Cerebellar cortex (tissue), 1 donor: Measurements from ENCODE around the gene GSTK1.
"Not testable (repeated sequence)": the region's sequence is repeated elsewhere in the genome, so short reads cannot be mapped to it uniquely, and the experiment has no call there.

Experiments
- DNase-seq: peaks from one replicate; pipeline ENCODE4 v3.0.0-alpha.2; 2015; ENCODE audit warnings: low spot score

Gene GSTK1

DNA sequence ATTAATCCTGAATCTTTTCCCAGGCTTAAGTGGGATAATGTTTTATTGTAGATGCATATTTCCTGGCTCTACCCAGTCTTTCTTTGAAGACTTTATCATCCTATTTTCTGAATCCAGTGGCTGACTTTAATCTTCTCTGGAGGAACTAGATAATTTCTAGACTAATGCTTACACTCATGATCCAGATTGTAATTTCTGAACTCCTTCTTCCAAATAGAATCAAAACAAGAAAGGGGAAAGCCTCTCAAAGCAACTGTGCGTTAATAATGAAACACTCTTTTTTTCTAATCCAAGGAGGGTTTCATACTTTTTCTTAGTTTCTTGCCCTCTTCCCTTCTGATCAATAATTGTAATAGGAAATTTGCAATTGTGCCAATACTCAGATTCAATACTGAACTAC is 8.0 kb downstream of the GSTK1 start:
- DNase-seq: no peak

DNA sequence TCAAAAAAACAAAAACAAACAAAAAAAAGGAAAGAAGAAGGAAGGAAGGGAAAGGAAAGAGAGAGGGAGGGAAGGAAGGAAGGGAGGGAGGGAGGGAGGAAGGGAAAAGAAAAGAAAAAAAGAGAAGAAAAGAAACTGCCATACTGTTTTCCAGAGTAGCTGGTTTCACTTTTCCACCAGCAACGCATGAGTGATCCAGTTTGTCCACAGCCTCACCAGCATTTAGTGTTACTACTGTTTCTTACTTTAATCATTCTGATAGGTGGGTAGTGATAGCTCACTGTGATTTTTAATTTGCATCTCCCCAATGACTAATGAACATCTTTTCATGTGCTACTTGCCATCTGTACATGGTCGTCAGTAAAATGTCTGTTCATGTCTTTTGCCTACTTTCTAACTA is 9.6 kb downstream of the GSTK1 start:
- DNase-seq: no peak

DNA sequence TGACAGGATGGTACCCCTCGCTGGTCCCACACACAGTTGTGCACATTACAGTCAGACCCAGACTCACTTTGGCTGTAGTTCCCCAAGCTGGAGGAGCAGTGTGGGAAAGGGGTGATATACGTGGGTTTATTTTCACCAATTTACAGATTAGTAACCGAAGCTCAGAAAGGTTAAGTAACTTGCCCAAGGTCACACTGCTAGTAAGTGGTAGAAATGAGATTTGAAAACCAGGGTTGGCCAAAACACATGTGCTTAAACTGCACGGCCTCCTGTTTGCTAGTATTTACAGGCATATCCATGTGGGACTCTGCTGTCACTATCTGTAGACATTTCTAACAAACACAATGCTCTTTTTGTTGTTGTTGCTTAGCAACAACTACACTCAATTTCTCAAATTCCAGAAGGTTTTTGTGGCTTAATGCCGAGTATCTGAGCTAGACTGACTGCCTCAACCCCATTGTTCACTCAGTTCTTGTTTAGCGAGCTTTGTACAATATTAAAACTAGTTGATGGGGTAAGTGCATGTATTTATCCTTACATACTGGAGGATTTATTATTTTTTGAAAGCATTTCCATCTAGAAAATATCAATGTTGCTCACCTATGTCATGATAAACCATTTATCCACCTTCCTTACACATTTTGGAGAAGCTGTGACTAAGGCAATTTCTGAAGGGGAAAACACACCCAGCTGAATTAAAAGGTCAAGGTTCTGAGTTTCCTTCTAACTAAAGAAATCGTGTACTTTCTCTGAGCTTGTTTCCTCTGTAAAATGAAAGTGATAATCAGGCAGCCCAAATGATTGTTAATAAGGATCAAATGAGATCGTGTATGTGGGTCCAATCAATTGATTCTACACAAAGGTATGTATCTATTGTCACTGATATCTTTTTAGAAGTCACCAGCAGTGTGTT is 16.2 kb downstream of the GSTK1 start:
- DNase-seq: no peak

DNA sequence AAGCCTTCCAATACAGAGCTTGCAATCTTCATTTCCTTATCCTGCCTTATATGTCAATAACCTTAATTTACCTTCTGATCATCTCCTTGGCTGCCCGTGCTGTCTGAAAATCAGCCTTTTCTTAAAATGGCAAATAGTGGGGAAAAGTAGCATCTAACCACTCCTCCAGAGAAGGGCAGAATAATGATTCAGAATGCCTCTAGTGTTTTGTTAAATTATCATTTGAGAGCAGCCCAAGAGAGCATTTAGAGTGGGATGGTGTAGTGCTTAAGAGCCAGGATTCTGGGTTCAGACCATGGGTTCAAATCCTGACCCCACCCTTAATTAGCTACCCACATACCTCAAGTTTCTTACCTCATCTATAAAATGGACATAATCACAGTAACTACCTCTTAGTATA is 16.9 kb downstream of the GSTK1 start:
- DNase-seq: no peak

DNA sequence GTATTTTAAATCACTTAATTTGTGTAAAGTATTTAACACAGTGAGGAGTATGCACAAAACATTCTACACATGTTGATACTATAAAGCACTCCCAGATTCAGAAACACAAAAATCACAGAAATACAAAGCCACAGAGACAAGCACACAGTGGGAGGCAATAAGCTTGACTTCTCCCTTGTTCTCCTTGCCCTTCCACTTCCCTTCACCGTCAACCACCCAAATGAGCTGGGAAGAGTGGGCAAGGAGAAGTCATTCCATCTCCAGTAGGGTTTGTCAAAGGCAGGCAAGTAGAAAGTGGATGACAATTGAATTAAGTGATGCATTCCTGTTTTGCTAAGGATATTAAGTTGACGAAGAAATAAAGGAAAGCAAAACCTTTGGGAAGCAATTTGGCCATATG is 17.3 kb downstream of the GSTK1 start:
- no peak for DNase-seq

DNA sequence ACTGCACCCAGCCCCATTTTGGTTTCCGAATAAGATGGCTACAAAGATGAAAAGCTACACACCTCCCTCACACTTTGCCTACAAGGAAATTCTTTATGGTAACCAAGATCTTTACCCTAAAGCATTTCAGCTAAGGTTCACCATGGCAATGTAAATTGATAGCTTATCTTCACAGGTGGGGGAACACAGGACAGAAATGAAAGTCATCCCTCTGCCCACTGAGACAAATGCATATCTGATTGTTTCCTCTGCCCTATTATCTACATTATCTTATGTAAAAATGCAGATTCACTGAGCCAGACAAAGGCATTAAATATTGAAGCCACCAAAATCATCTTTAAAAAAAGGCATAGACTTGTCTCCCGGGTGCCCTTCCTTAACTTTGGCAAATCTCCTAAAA is 18.3 kb downstream of the GSTK1 start:
- no peak for DNase-seq

DNA sequence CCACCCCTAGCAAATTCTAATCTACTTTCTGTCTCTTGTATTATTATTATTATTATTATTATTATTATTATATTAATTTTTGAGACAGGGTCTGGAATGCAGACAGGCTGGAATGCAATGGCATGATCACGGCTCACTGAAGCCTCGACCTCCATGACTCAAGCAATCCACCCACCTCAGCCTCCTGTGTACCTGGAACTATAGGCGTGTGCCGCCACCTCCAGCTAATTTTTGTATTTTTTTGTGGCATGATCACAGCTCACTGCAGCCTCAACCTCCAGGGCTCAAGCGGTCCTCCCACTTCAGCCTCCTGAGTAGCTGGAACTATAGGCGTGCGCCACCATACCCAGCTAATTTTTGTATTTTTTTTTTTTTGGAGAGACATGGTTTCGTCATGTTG is 18.9 kb downstream of the GSTK1 start:
- DNase-seq: no peak

DNA sequence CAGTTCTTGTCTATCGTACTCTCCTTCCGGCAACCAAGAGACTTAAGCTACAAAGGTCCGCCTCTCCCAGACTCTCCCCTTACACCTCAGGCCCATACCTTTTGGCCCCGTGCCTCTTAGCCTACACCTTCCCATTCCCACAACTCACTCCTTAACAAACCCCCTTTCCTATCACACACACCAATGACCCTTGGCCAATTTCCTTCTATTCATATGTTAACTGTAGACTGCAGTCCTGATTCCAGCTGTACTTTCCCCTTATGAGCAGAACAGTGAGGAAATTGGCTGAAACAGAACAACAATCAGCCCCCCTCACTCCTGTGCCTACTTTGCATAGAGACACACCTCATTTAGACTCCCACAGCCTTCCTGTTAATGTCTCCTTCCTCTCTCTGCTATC is 20.1 kb downstream of the GSTK1 start:
- no peak for DNase-seq

DNA sequence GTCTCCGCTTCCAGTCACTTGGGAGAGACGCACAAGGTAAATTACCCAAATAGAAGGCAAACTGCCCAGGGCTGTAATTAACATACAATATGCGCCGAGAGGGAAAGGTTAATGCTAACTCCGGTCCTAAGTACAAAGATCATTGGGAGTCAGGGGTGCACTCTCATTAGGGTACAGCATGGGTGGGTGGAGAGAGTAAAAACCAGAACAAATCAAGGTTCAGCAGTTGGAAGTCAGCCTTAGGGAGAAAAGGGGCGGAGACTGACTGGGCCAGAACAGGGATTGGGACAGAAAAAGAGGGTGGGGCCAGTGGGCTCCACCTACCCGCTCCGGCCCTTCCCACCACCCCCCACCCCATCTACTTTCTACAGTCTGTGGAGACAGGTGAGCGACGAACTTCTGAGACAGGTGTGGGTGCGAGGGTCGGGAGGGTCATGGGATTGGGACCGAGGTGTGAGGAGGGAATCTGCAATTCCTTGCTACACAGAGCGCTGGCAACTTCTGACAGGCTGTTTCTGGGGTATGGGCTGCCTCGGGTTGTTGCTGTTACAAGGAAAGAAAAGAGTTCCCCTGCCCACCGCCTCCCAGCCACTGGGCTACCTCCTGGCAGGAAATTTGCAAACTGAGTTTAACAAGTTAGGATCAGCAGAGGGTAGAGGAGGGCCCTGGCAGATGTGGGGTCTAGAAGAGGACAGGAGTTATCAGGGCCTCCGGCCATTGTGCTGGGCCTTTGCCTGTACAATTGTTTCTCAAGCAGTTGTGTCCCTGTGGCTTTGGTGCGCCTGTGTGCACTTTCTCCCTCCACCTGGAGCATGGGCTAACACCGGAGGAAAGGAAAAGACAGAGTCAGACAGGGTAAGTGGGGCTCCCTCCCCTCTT is 21.6 kb downstream of the GSTK1 start, which contains the start of gene TMEM139:
TSS of gene TMEM139 (plus strand) at position 368 of the 879 bp plus-strand sequence. CDS start 1,000 bp downstream, outside the sequence.
- no peak for DNase-seq

DNA sequence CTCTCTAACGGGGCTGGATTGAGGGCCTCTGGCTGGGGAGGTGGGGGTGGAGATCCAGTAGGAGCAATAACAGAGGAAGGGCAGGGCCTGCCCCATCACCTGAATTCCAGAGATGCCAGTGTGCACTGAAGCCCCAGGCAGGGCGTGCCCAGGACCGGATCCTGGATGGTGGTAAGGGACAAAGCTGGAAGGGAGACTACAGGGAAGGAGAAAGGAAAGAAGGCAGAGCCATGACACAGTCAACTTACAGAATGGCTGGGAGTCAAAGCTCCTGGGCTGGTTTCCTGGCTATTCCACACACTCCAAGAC is 22.2 kb downstream of the GSTK1 start:
- DNase-seq: no peak

DNA sequence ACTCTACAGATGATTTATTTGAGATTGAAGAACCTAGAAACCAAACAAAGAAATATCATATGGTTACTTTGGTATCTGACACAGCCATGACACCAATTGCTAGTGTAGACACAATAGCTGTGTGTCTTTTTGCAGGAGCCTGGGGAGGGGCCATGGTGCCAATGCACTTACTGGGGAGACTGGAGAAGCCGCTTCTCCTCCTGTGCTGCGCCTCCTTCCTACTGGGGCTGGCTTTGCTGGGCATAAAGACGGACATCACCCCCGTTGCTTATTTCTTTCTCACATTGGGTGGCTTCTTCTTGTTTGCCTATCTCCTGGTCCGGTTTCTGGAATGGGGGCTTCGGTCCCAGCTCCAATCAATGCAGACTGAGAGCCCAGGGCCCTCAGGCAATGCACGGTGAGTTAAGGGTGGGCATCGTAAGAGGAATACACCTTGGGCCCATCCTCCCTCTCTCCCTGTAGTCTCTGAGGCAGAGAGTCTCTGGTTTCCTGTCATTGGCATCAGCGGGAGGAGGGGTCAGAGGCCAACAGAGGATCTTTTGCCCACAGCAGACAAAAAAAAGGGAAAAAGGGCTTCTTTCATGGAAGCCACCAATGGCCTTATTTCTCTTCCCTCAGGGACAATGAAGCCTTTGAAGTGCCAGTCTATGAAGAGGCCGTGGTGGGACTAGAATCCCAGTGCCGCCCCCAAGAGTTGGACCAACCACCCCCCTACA is 22.7 kb downstream of the GSTK1 start:
- DNase-seq: no peak

DNA sequence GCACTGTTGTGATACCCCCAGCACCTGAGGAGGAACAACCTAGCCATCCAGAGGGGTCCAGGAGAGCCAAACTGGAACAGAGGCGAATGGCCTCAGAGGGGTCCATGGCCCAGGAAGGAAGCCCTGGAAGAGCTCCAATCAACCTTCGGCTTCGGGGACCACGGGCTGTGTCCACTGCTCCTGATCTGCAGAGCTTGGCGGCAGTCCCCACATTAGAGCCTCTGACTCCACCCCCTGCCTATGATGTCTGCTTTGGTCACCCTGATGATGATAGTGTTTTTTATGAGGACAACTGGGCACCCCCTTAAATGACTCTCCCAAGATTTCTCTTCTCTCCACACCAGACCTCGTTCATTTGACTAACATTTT is 23.3 kb downstream of the GSTK1 start:
- DNase-seq: no peak

DNA sequence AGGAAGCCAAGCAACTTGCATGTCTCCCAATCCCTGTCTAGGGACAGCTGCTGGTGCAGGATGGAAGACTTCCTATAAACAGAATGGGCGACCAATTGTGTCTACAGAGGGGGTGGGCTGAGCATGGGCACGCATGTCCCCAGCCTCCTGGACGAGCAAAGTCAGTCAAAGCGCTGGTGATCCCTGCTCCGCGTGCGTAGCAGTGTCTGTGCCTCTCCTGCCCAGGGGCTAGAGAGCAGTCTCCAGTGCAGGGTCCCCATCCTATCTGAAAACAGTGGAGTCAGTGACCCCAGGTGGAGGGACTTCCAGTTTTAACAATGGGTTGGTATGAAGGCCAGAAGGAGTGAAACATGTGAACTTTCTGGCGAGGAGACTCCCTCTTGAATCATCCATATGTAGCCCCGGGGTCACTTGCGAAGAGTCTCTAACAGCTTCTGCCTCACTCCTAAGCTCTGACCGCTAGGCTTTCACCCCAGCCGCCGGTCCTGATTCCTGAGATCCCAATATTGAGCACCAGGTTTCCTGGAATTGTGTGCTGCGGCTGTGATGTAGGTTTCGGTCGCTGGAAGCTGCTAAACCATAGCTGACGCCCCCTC is 24.2 kb downstream of the GSTK1 start:
- DNase-seq: no peak

DNA sequence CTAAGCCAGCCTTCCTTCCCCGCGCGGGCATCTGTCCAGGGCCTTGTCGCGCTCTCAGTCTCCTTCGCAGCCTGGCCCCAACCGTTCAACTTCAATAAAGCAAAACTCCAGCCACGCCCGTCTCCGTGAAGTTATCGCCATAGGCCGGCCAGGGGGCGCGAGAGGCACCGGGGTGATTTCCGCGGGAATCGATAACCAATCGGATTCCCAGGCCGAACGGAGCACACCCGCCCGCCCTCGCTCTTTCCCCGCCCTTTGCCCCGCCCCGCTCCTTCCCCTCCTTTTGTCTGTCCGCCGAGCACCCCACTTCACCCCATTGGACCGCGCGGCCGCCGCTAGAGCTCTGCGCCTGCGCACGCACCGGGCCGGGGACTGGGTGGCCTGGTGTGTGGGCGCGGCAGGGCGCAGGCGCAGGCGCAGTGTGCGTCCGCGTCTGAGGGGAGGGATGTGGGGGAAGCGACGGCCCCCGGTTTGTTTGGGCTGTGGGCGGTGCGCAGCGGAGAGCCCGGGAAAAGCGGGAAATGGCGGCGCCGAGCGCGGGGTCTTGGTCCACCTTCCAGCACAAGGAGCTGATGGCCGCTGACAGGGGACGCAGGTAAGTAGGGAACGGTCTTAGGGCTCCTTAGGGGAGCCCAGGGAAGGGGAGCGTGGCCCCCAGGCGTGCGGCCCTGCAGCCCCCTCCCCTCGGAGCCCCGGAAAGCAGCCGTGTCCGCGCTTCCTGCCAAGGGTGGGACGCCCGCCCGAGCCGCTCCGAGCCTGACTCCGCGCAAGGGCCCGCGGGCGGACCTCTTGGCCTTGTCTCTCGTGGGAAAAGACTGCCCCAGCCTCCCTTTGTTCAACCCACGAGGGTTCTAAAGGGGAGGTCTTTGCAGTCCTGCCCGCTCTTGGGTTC is 24.9 kb downstream of the GSTK1 start, which contains the start of gene CASP2:
TSS of gene CASP2 (plus strand) at position 417 of the 892 bp plus-strand sequence. CDS start at position 522, 105 bp downstream.
- DNase-seq: peak; percentile 96

DNA sequence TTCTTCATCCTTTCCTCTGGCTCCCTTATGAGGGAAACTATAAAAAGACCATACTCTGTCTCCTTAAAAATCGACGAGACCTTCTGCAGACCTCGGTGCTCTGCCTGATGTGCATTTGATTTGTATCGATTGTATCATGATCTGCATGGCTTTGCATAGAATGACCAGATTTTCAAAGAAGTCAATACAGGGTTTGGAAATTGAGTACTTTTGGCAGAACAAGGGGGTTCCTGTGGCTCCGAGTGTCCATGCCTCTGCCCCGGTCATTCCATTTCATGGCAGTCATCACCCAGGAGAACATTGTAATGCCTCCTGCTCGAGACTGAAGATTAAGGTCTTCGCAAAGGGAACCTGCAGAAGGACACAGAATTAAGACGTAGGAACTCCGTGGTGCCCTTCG is 25.6 kb downstream of the GSTK1 start:
- no peak for DNase-seq

DNA sequence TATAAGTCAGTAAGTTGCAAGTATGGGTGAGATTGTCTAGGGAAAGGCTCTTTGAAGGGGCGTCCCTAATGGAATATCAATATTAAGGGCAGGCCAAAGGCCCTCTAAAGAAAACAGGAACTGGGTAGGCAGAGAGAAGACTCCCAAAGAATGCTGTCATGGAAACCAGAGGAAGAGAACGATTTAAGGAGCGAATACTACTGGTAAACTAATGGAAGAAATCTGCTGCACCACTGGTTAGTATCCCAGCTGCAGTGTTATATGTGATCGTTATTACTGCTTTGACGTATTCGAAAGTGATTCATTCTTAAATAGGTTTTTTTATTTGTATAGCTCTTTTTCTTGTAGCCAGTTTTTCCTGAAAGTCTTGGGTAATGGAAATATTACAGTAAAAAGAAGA is 26.2 kb downstream of the GSTK1 start:
- no peak for DNase-seq

DNA sequence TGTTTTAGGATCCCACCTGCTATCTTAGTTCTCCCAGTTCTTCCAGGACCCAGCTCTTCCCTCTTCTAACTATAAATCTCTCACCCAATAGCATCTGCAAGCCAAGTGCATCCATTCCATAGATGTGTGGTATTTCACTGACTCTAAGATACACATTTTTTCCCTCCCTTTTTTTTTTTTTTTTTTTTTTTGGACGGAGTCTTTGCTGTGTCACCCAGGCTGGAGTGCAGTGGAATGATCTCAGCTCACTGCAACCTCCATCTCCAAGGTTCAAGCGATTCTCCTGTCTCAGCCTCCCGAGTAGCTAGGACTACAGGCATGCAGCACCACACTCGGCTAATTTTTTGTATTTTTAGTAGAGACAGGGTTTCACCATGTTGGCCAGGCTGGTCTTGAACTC is 26.6 kb downstream of the GSTK1 start:
- DNase-seq: not testable (repeated sequence)

DNA sequence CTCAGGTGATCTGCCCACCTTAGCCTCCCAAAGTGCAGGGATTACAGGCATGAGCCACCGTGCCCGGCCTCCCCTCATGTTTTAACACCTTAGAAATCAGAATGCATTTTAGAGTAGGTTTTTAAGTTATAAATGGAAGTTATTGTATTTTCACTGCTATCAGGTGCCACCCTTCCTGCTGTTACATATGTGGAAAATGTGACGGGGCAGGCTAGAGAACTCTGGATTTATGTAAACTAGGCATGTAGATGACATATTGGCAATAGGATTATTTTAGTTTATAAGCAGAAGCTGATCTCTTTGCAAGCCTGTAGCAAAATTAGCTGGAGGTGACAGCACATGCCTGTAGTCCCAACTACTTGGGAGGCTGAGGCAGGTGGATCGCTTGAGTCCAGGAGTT is 27.1 kb downstream of the GSTK1 start:
- no peak for DNase-seq

DNA sequence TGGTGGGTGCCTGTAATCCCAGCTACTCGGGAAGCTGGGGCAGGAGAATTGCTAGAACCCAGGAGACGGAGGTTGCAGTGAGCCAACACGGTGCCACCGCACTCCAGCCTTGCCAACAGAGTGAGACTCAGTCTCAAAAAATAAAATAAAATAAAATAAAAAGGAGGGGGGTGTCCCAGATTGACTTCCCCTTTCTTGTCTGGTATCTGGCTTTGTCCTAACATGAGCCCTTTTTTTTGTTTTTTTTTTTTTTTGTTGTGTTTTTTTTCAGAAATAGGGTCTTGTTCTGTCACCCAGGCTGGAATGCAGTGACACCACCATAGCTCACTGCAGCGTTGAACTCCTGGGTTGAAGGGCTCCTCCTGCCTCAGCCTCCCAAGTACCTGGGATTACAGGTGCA is 29.6 kb downstream of the GSTK1 start:
- DNase-seq: no peak

DNA sequence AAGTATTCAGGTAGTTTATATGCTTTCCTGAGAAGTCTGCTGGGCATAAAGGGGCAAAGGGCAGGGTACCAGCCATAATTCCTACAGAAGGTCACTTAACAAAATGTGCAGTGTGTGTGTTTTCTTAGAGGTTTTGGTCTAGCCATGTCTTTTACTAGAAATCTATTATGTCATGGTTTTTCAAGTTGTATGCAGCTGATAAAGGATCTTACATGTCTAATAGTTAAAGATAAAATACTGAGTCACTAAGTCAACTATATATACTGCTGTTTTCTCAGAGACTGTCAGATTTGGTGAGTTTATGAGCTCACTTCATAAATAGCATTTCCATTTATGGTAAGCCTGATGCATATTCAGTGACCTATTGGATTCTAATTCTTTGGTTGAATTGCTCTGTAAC is 32.6 kb downstream of the GSTK1 start:
- DNase-seq: no peak

DNA sequence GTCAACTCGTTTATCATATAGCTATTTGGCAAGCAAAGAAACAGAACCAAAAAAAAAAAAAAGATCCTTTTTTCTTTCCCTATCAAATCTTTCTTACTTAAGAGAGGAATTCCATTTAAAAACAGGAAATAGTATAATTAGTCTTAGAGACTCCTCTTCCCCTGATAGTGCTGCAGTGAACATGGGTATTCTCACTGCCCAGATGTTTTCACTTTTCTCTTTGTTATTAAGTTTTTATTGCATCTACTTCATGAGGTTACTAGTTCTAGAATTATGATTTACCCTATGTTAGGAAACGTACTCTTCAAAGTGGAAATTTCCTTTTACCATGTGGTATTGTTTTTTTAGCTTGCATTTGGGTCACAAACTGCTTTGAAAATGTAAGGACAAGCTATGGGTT is 33.4 kb downstream of the GSTK1 start:
- DNase-seq: no peak
